HepG2 (cell line): ENCODE results near the gene SMAD3. TPM values are rescaled to one million over a fixed set of nuclear protein-coding genes. Genes with fewer than 3 reads are reported as not detected.
A peak's percentile ranks its signal among the peaks of the same experiment; 100 is the strongest.

ENCODE experiments used
- AKAP8 ChIP-seq: sonication (generic); formaldehyde crosslinking; IDR thresholded peaks from 2 replicates; pipeline ENCODE4 v1.5.1; 2020; ENCODE audit warnings: mild to moderate bottlenecking, missing genetic modification reagents
- BCLAF1 ChIP-seq: fragments of 450-650 bp; IDR thresholded peaks from 2 replicates; pipeline ENCODE4 v1.6.1; 2017; ENCODE audit warnings: mild to moderate bottlenecking
- DMTF1 ChIP-seq: sonication (generic); formaldehyde crosslinking; IDR thresholded peaks from 2 replicates; pipeline ENCODE4 v1.4.0; 2020; ENCODE audit warnings: mild to moderate bottlenecking, missing genetic modification reagents
- FLYWCH1 ChIP-seq: sonication (generic); formaldehyde crosslinking; IDR thresholded peaks from 2 replicates; pipeline ENCODE4 v1.8.1; 2023; ENCODE audit warnings: mild to moderate bottlenecking, missing genetic modification reagents
- HES4 ChIP-seq: sonication (generic); formaldehyde crosslinking; IDR thresholded peaks from 2 replicates; pipeline ENCODE4 v1.9.0; 2021; ENCODE audit warnings: mild to moderate bottlenecking, missing genetic modification reagents, borderline replicate concordance
- KDM3A ChIP-seq: IDR thresholded peaks from 2 replicates; pipeline ENCODE4 v1.6.1; 2018; ENCODE audit warnings: low read depth, missing compliant biosample characterization
- MTF2 ChIP-seq: sonication (generic); formaldehyde crosslinking; IDR thresholded peaks from 2 replicates; pipeline ENCODE4 v1.5.0; 2020; ENCODE audit warnings: missing genetic modification reagents, borderline replicate concordance
- MYPOP ChIP-seq: sonication (generic); formaldehyde crosslinking; IDR thresholded peaks from 2 replicates; pipeline ENCODE4 v1.8.1; 2023; ENCODE audit warnings: mild to moderate bottlenecking, moderate library complexity, missing genetic modification reagents
- PRDM10 ChIP-seq: sonication (generic); formaldehyde crosslinking; IDR thresholded peaks from 2 replicates; pipeline ENCODE4 v1.4.0; 2020; ENCODE audit warnings: low read depth, missing genetic modification reagents
- RFXAP ChIP-seq: sonication (generic); formaldehyde crosslinking; IDR thresholded peaks from 2 replicates; pipeline ENCODE4 v1.4.0; 2020; ENCODE audit warnings: missing genetic modification reagents, borderline replicate concordance
- SIX1 ChIP-seq: sonication (generic); formaldehyde crosslinking; IDR thresholded peaks from 2 replicates; pipeline ENCODE4 v1.4.0; 2020; ENCODE audit warnings: missing genetic modification reagents, borderline replicate concordance
- SNRNP70 ChIP-seq: fragments of 200-400 bp; formaldehyde crosslinking; IDR thresholded peaks from 2 replicates; pipeline ENCODE4 v1.6.1; 2017; ENCODE audit warnings: mild to moderate bottlenecking, low read depth, low read length, moderate library complexity
- THAP11 ChIP-seq: IDR thresholded peaks from 2 replicates; pipeline ENCODE4 v1.6.1; 2016; ENCODE audit warnings: missing biosample characterization, missing genetic modification reagents
- ZNF251 ChIP-seq: sonication (generic); formaldehyde crosslinking; IDR thresholded peaks from 2 replicates; pipeline ENCODE4 v1.9.0; 2021; ENCODE audit warnings: mild to moderate bottlenecking, missing genetic modification reagents
- ZNF510 ChIP-seq: sonication (generic); formaldehyde crosslinking; IDR thresholded peaks from 2 replicates; pipeline ENCODE4 v1.4.0; 2020; ENCODE audit warnings: low read depth, mild to moderate bottlenecking, missing genetic modification reagents
- ZNF598 ChIP-seq: sonication (generic); formaldehyde crosslinking; IDR thresholded peaks from 2 replicates; pipeline ENCODE4 v1.5.1; 2020; ENCODE audit warnings: mild to moderate bottlenecking, missing genetic modification reagents, borderline replicate concordance
- ZNF678 ChIP-seq: sonication (generic); formaldehyde crosslinking; IDR thresholded peaks from 2 replicates; pipeline ENCODE4 v1.4.0; 2020; ENCODE audit warnings: mild to moderate bottlenecking, missing genetic modification reagents
- ZNF879 ChIP-seq: sonication (generic); formaldehyde crosslinking; IDR thresholded peaks from 2 replicates; pipeline ENCODE4 v1.8.1; 2023; ENCODE audit warnings: missing genetic modification reagents
- ZSCAN30 ChIP-seq: sonication (generic); formaldehyde crosslinking; IDR thresholded peaks from 2 replicates; pipeline ENCODE4 v1.5.0; 2020; ENCODE audit warnings: mild to moderate bottlenecking, missing genetic modification reagents
- polyA plus RNA-seq, 8 experiments: library from polyadenylated mRNA; depleted of rRNA in 3 of 8; stranded (reverse) in 7 of 8; unstranded in 1 of 8; fragments of >200 nt; fragmentation: Illumina TruSeq in 4 of 8; extraction: Trizol in 4 of 8; gene quantifications; 2 replicates each; pipeline versions ENCODE4 v1.2.1 to v1.2.3, GENCODE V29; 2011 to 2016; ENCODE audit warnings: low read depth in 4 of 8, missing spikeins in 1 of 8, mixed read lengths in 1 of 8; ENCODE audit not compliant: insufficient read depth in 1 of 8
- total RNA-seq, 5 experiments: library from RNA; depleted of rRNA; stranded (reverse); fragments of >200 nt; fragmentation: Illumina TruSeq; extraction: Trizol; gene quantifications; 2 replicates each; pipeline ENCODE4 v1.2.3, GENCODE V29; 2016; ENCODE audit warnings: low read depth in 1 of 5

Gene SMAD3
- total and polyA plus RNA-seq, 2 of the 13 experiments (the other 11 are each of a cell fraction or from before 2014, with no cell fraction given), result 8.6 to 56.3 TPM

- no peak for TF ChIP-seq BCLAF1
- no peak for TF ChIP-seq SNRNP70
- TF ChIP-seq ZNF879, result no peak
- TF ChIP-seq FLYWCH1 (CRISPR knock-in tag), result no peak
- TF ChIP-seq DMTF1 (CRISPR knock-in tag), result no peak
- TF ChIP-seq ZSCAN30 (CRISPR knock-in tag), result no peak
- TF ChIP-seq THAP11 (CRISPR knock-in tag), result no peak
- 0 out of 2 replicates have a peak, but pooled peaks have one; percentile 49 for TF ChIP-seq RFXAP (CRISPR knock-in tag)
- no peak; the same call in 1 of the 2 replicates for TF ChIP-seq ZNF598 (CRISPR knock-in tag)
- no peak for TF ChIP-seq KDM3A (CRISPR knock-in tag)
- TF ChIP-seq SIX1 (CRISPR knock-in tag), result no peak
- peak; percentile 35; the same call in 1 of the 2 replicates for TF ChIP-seq MYPOP (CRISPR knock-in tag)
- no peak for TF ChIP-seq ZNF251
- no peak for TF ChIP-seq PRDM10 (CRISPR knock-in tag)
- peak; percentile 10; the same call in 1 of the 2 replicates for TF ChIP-seq AKAP8 (CRISPR knock-in tag)
- no peak for TF ChIP-seq MTF2 (CRISPR knock-in tag)
- TF ChIP-seq HES4 (CRISPR knock-in tag), result no peak
- no peak for TF ChIP-seq ZNF678 (CRISPR knock-in tag)
- TF ChIP-seq ZNF510 (CRISPR knock-in tag), result no peak
Observed at GRCh38 chr15:67048281-67049279, 16.8 kb upstream of the SMAD3 start (continued).
